Measurements from ENCODE around the gene CXCL13. TPM values are rescaled to one million over a fixed set of nuclear protein-coding genes. Genes with fewer than 3 reads are reported as not detected.

The CXCL13 gene, protein sequence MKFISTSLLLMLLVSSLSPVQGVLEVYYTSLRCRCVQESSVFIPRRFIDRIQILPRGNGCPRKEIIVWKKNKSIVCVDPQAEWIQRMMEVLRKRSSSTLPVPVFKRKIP
- total RNA-seq: not detected in 2 replicates

DNA sequence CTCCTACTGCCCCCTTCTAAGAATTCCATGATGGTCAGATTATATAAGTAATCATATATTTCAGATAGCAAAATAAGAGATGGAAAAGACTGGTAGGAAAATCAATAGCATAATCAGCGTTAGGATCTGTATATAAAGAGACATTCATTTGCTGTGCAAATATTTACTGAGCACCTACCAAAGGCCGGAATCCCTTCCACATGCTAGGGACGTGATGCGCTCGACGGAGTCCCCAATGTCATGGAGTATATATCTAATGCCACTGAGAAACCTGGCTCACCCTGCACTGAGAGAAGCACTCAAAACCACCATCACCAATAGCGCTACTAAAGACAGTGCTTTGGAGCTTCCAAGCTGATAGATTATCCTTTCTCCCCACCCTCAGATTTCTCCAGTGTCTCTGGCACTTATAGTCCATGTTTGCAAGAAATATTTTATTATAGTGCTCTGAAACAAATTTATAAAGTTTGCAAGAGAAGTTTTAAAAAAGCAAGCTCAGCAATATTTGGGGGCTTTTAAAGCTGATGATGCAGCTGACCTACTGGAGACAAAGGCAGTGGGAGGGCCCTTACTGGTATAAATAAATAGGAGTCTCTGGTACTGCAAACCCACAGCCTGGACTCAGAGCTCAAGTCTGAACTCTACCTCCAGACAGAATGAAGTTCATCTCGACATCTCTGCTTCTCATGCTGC, at the start of gene CXCL13:
CXCL13 (plus strand) TSS at position 611 of the 693 bp plus-strand sequence; CDS start at position 657, 46 bp downstream.

Other genes with a start within 250 kb of the CXCL13 start
- 9.6 and 25.6 TPM in 2 replicates for gene CNOT6L, start 213.5 kb downstream of the CXCL13 start, total RNA-seq

All from tracheal epithelial cell (primary cell).